NCI-H1436 treated with DMSO at 0.1 percent for 48 hours (cell line): Measurements from ENCODE around the gene TSGA10.
A peak's percentile ranks its signal among the peaks of the same experiment; 100 is the strongest.
"Not testable (repeated sequence)": the region's sequence is repeated elsewhere in the genome, so short reads cannot be mapped to it uniquely, and the experiment has no call there.

ENCODE experiments used
- DNase-seq: peaks from one replicate; lab custom pipeline; 2025; lab: John Stamatoyannopoulos, UW

Gene TSGA10, protein sequence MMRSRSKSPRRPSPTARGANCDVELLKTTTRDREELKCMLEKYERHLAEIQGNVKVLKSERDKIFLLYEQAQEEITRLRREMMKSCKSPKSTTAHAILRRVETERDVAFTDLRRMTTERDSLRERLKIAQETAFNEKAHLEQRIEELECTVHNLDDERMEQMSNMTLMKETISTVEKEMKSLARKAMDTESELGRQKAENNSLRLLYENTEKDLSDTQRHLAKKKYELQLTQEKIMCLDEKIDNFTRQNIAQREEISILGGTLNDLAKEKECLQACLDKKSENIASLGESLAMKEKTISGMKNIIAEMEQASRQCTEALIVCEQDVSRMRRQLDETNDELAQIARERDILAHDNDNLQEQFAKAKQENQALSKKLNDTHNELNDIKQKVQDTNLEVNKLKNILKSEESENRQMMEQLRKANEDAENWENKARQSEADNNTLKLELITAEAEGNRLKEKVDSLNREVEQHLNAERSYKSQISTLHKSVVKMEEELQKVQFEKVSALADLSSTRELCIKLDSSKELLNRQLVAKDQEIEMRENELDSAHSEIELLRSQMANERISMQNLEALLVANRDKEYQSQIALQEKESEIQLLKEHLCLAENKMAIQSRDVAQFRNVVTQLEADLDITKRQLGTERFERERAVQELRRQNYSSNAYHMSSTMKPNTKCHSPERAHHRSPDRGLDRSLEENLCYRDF

DNA sequence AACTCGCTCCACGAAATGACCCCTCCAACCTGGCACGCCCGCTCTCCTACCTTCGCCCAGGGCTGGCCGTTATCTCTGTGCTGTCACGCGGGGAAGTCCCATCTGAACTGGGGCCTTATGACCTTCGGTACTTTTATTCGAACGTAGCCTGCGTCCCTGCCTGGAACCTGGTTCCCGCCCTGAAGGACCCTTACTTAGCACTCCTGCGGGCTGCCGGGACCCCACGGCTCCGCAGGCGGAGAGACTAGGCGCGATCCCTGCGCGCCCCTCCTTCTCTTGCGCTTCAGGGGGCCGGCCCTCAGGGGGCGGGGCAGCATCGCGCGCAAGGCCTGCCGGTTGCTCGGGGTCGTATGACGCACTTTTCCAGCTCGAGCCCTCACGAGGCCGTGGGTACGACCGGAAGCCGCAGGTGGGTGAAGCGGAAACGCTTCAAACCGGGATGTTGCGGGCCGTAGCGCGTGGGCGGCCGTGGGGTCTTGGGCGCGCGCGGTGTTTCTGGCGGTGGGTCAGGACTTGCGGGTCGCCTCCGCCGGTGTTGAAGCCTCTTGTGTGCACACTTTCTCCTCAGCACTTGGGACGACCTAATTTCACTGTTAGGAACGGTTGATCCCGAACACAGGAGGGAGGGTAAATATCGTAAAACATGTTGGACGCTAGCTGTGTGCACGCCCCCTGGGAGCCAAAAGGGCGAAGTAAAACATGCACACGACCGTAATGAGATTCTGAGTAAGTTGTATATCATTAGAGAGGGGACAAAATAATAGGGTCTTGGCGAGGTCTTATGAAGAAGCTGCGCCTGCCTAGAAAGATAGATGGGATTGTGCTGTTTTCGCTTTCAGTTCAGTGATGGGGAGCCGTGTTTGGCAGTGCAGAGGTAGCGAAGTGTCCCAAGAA is at the start of gene TSGA10, which contains the start of gene LIPT1:
Gene TSGA10, minus strand, starts transcription at position 300 of the 894 bp plus-strand sequence. CDS start 45,503 bp downstream, outside the sequence.
Gene LIPT1, plus strand, starts transcription at position 325 of the 894 bp plus-strand sequence. CDS start 6,991 bp downstream, outside the sequence.
- peak; percentile 26 for DNase-seq

- DNase-seq, result no peak
These were observed 47.4 kb upstream of the TSGA10 start for GRCh38 chr2:99201959-99202678.

GRCh38 chr2:99200076-99200800 is 45.5 kb upstream of the TSGA10 start:
- DNase-seq, result no peak

GRCh38 chr2:99198103-99198841 is 43.5 kb upstream of the TSGA10 start:
- DNase-seq, result no peak

- DNase-seq, result not testable (repeated sequence)
These were observed 37.6 kb upstream of the TSGA10 start for GRCh38 chr2:99192364-99192763.

- no peak for DNase-seq
These were observed 35.8 kb upstream of the TSGA10 start for GRCh38 chr2:99190548-99190947.

GRCh38 chr2:99188357-99188756 is 33.6 kb upstream of the TSGA10 start:
- no peak for DNase-seq

- no peak for DNase-seq
These were observed 32.3 kb upstream of the TSGA10 start for GRCh38 chr2:99187011-99187410.

DNA sequence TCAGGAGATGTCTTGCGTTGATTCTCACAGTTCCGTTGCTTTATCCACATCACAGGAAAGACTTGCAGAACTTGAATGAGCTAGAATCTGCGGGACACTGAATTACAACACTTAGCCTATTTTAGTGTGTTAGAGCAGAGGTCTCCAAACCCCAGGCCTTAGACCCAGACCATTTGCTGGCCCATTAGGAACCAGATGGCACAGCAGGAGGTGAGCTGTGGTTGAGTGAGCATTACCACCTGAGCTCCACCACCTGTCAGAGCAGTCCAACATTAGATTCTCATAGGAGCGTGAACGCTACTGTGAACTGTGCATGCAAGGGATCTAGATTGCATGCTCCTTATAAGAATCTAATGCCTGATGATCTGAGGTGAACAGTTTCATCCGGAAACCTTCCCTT is 30.1 kb upstream of the TSGA10 start:
- no peak for DNase-seq

DNA sequence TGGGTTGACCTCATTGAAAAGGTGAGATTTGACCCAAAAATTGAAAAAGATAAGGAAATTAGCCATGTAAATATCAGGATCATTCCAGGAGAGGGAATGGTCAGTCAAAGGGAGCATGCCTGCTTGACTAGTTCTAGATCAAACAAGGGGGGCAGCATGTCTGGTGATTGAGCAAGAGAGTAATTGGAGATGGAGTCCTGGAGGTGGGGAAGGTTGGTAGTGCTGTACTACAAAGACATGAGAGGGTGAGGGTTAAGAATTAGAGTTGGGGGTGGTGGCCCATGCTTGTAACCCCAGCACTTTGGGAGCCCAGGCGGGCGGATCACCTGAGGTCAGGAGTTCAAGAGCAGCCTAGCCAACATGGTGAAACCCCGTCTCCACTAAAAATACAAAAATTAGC is 28.3 kb upstream of the TSGA10 start:
- DNase-seq, result no peak

- DNase-seq, result no peak
These were observed 26.9 kb upstream of the TSGA10 start for GRCh38 chr2:99181624-99182000.

GRCh38 chr2:99180755-99181623 is 26.2 kb upstream of the TSGA10 start, which contains the start of the genes MITD1 and MRPL30:
MITD1 (minus strand) TSS chr2:99181058; CDS start chr2:99180981, 77 bp downstream.
MRPL30 (plus strand) TSS chr2:99181184; CDS start chr2:99186204, 5,020 bp downstream.
- DNase-seq, result peak; percentile 57

DNA sequence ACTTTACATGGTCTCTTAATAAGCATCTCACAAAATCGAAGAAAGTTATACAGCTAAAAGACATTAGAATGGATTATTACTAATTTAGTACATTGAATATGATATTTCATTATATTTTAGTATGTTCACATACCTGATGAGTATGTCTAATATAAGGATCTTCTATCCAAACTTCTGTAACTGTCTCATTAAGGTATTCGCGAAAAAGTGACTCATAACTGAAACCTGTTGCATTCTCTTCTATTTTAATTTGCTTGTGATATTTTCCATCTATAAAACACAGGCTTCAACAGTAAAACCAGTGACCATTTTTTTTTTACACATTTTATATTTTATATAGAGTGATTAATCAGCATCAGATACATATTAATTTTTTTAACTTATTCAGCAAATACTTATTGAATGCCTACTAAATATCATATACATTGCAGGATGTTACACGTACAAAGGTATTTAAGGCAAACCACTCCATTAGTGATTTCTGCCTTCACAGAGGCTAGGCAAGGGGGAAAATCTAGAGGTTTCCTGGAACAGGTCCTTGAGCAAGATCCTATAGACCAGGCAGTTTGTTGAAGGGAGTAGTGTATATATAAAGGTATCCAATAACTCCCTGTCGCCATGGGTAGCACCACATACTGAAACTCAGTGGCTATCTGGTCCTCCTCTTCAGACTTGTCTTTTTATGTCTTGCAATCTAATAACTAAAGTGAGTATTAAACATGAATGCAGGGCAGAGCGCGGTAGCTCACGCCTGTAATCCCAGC is 16.8 kb upstream of the TSGA10 start:
- no peak for DNase-seq

DNA sequence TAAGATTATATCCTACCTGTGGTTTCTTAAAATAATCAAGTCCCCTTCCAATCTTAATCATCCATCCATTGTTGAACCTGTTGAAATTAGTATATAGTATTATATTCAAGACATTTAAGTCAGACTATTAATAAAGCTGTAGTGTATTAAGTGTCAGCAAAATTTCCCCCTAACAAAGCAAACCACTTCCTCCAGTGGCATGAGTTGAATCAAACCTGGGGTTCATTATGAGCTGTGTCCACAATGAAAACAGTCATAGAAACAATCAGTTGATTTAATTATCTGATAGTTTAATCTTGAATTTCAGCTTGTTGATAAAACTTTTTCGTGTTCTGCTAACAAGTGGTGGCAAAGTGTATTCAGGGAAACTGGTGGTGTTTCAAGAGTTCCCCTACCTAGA is 14.8 kb upstream of the TSGA10 start:
- no peak for DNase-seq

DNA sequence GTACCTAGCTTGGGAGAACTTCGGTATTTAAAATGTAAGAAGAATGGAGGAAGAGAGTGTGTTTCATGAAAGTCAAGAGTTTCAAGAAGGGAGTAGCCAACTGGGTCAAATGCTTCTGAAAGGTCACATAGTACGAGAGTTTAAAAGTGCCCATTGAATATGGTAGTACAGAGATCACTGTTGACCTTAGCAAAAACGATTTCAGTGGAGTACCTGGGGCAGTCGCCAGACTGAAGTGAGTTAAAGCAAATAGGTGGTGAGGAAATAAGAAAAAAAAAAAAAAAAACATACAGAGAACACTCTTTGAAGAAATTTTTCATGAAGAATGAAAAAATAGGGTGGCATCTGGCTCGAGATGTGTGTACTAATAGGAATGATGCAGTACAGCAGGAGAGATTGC is 11.5 kb upstream of the TSGA10 start:
- no peak for DNase-seq

GRCh38 chr2:99159594-99159993 is 4.9 kb upstream of the TSGA10 start:
- no peak for DNase-seq

- no peak for DNase-seq
These were observed 3.9 kb upstream of the TSGA10 start for GRCh38 chr2:99158599-99158998.

DNA sequence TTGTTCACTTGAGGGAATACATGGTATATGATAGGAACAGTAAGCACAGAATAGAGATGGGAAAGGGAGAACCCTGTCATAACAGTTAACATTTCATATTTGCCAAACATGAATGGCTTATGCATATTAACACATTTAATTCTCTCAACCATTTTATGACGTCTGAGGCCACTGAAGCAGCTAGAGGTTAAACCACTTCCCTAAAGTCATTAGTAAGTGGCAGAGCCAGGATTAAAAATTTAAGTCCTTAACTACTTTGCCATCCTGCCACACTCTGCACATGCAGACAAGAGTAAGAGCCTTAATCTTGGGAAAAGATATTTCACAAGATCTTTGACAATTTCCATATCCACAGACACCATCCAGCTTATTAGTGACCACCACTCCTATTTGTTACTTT is 2.1 kb upstream of the TSGA10 start:
- DNase-seq, result no peak
